ENCODE measurements around the gene PKNOX2.

The PKNOX2 gene

GRCh38 chr11:125227151-125227550 is 62.6 kb downstream of the PKNOX2 start:
- no peak for DNase-seq (ENCODE audit: extremely low read depth, low read depth)
- H3K4me3 ChIP-seq (replicated peaks; ENCODE audit: low read depth, low read length) = no peak overlapping the region
- TF ChIP-seq, protein P1, sequence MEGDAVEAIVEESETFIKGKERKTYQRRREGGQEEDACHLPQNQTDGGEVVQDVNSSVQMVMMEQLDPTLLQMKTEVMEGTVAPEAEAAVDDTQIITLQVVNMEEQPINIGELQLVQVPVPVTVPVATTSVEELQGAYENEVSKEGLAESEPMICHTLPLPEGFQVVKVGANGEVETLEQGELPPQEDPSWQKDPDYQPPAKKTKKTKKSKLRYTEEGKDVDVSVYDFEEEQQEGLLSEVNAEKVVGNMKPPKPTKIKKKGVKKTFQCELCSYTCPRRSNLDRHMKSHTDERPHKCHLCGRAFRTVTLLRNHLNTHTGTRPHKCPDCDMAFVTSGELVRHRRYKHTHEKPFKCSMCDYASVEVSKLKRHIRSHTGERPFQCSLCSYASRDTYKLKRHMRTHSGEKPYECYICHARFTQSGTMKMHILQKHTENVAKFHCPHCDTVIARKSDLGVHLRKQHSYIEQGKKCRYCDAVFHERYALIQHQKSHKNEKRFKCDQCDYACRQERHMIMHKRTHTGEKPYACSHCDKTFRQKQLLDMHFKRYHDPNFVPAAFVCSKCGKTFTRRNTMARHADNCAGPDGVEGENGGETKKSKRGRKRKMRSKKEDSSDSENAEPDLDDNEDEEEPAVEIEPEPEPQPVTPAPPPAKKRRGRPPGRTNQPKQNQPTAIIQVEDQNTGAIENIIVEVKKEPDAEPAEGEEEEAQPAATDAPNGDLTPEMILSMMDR (IDR thresholded peaks at IDR 0.05; ENCODE audit: low read depth, low read length, missing control alignments) = no peak

GRCh38 chr11:125228445-125228844 is 63.9 kb downstream of the PKNOX2 start:
- no peak for DNase-seq (ENCODE audit: extremely low read depth, low read depth)
- no peak overlapping the region for H3K4me3 ChIP-seq (replicated peaks; ENCODE audit: low read depth, low read length)
- TF ChIP-seq, protein P1 (IDR thresholded peaks at IDR 0.05; ENCODE audit: low read depth, low read length, missing control alignments) = no peak

DNA sequence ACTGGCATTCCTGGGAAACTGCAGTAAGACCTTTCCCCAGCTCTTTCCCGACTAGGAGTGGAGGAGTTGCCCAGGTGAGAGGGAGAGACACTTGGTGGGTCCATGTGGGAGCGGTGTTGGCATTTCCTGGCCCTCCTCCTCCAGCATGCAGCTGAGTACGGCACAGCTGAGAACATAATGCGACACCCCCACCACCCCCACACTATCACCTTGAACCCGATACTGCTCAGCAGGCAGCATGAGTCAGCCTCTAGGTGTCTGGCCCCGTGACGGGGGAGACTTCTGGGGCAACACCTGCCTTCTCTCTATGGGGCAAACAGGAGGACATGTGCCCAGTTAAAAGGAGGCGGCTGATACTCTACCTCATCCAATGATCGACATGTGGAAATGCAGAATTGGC is 64.4 kb downstream of the PKNOX2 start:
- TF ChIP-seq, protein P1 (IDR thresholded peaks at IDR 0.05; ENCODE audit: low read depth, low read length, missing control alignments) = no peak
- H3K4me3 ChIP-seq (replicated peaks; ENCODE audit: low read depth, low read length) = no peak overlapping the region
- no peak for DNase-seq (ENCODE audit: extremely low read depth, low read depth)

- TF ChIP-seq, protein P1 (IDR thresholded peaks at IDR 0.05; ENCODE audit: low read depth, low read length, missing control alignments) = no peak
- DNase-seq (ENCODE audit: extremely low read depth, low read depth) = no peak
These were observed 65.4 kb downstream of the PKNOX2 start for GRCh38 chr11:125229916-125230315.

DNA sequence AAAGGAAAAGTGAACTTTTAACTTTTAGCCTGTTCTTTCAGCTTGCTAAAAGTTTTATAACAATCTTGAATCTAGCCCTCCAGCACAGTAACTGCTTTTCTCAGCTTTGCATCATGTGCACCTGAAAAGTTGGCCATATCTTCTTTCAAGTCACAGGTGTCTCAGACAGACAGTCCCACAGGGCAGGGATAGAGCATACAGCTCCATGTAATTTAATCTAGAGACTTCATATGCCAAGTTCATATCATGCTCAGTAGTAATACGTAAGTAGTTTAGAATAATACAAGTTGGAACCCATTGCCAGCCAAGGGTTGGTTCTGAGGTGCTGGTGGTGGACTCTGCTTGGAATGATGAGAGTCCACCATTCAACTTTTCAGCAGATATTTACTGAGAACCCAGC is 68.6 kb downstream of the PKNOX2 start:
- no peak overlapping the region for H3K4me3 ChIP-seq (replicated peaks; ENCODE audit: low read depth, low read length)
- TF ChIP-seq, protein P1 (IDR thresholded peaks at IDR 0.05; ENCODE audit: low read depth, low read length, missing control alignments) = no peak
- DNase-seq (ENCODE audit: extremely low read depth, low read depth) = no peak

More at GRCh38 chr11:125229916-125230315, 65.4 kb downstream of the PKNOX2 start:
- H3K4me3 ChIP-seq (replicated peaks; ENCODE audit: low read depth, low read length) = no peak overlapping the region

DNA sequence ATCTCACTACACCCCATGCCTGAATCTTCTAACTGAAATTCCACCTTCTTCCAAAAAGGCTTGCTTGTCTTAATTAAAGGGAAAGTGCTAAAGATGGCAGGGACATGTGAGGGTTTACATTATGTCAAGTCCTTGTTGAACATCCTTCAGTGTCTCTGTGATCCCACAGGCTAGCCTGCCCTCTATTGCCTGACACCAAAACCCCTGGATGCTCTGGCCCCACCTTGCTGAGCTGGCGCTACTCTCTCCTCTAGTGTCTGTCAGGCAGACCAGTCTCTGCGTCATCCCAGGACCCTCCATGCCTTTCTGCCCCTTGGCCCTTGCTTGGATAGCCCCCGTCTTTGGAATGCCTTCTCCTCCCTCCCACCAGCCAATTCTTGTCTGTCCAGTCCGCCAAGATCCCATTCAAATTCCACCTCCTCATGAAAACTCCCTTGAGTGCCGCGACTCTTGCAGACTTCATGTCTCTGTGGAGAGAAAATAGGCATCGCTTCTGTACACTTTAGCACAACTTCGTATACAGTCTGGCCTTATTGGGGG is 69.3 kb downstream of the PKNOX2 start:
- DNase-seq (ENCODE audit: extremely low read depth, low read depth) = no peak
- H3K4me3 ChIP-seq (replicated peaks; ENCODE audit: low read depth, low read length) = no peak overlapping the region
- TF ChIP-seq, protein P1 (IDR thresholded peaks at IDR 0.05; ENCODE audit: low read depth, low read length, missing control alignments) = no peak

GRCh38 chr11:125235071-125235471 is 70.5 kb downstream of the PKNOX2 start:
- TF ChIP-seq, protein P1 (IDR thresholded peaks at IDR 0.05; ENCODE audit: low read depth, low read length, missing control alignments) = no peak
- no peak for DNase-seq (ENCODE audit: extremely low read depth, low read depth)
- H3K4me3 ChIP-seq (replicated peaks; ENCODE audit: low read depth, low read length) = no peak overlapping the region

All from HFF-Myc (cell line).